CD4-positive, alpha-beta T cell (primary cell): ENCODE data around the gene CEP85L. TPM values are rescaled to one million over a fixed set of nuclear protein-coding genes. Genes with fewer than 3 reads are reported as not detected.
A peak's percentile ranks its signal among the peaks of the same experiment; 100 is the strongest.

Experiments used
- ATAC-seq: fragments of 200-7000 bp; cut with Tn5 transposase; one replicate; pipeline ENCODE4 v1.10.0; 2022; ENCODE audit warnings: mild to moderate bottlenecking; ENCODE audit not compliant: poor library complexity
- CTCF ChIA-PET: fragments of 350-600 bp; sonication (Branson Sonifier 250); formaldehyde crosslinking; loops from one replicate; lab custom pipeline; 2021; ENCODE audit warnings: antibody characterized with exemption, inconsistent platforms; lab: Charles Lee
- POLR2A ChIA-PET: fragments of 350-600 bp; sonication (Branson Sonifier 250); formaldehyde crosslinking; loops from one replicate; lab custom pipeline; 2021; ENCODE audit warnings: antibody characterized with exemption, inconsistent platforms; lab: Charles Lee
- DNase-seq, 14 experiments: peaks; one replicate each; pipeline ENCODE4 v3.0.0-alpha.2; 2013 to 2020; ENCODE audit warnings: mixed read lengths in 2 of 14
- H3K27ac ChIP-seq, 2 donors: one replicate each; pipeline versions ENCODE4 v1.5.1 to v1.7.0; 2013; ENCODE audit warnings: low read length in 2 of 2, low read depth in 1 of 2, mild to moderate bottlenecking in 1 of 2
- H3K27me3 ChIP-seq, 2 experiments: 1 replicate in 1 of 2; 2 replicates in 1 of 2; pipeline versions ENCODE4 v1.6.1 to v1.7.0; 2013; ENCODE audit warnings: low read length in 2 of 2, control low read depth in 1 of 2, mild to moderate bottlenecking in 1 of 2, moderate library complexity in 1 of 2; ENCODE audit not compliant: insufficient read depth in 2 of 2, control insufficient read depth in 1 of 2
- H3K36me3 ChIP-seq: one replicate; pipeline ENCODE4 v1.6.1; 2013; ENCODE audit warnings: low read length, control low read depth; ENCODE audit not compliant: insufficient read depth
- H3K4me1 ChIP-seq: one replicate; pipeline ENCODE4 v1.6.1; 2013; ENCODE audit warnings: low read length, control low read depth; ENCODE audit not compliant: insufficient read depth
- H3K4me3 ChIP-seq: one replicate; pipeline ENCODE4 v1.5.1; 2013; ENCODE audit warnings: mild to moderate bottlenecking, low read length, moderate library complexity
- H3K9me3 ChIP-seq, 2 experiments: 1 replicate in 1 of 2; 2 replicates in 1 of 2; pipeline versions ENCODE4 v1.6.1 to v1.7.0; 2013; ENCODE audit warnings: low read length in 2 of 2, mild to moderate bottlenecking in 2 of 2, control low read depth in 1 of 2, moderate library complexity in 1 of 2; ENCODE audit not compliant: control insufficient read depth in 1 of 2, insufficient read depth in 1 of 2
- H3K27ac Mint-ChIP-seq: one replicate; pipeline ENCODE4 v1.8.0; 2020; ENCODE audit warnings: mixed read lengths
- H3K27me3 Mint-ChIP-seq: one replicate; pipeline ENCODE4 v1.8.0; 2021; ENCODE audit warnings: mixed read lengths
- H3K36me3 Mint-ChIP-seq: one replicate; pipeline ENCODE4 v1.8.0; 2021; ENCODE audit warnings: low read depth, mixed read lengths
- H3K4me1 Mint-ChIP-seq: one replicate; pipeline ENCODE4 v1.8.0; 2021; ENCODE audit warnings: low read depth, mixed read lengths
- H3K4me3 Mint-ChIP-seq: one replicate; pipeline ENCODE4 v1.8.0; 2020; ENCODE audit warnings: mild to moderate bottlenecking, mixed read lengths
- H3K9me3 Mint-ChIP-seq: one replicate; pipeline ENCODE4 v1.8.0; 2020; ENCODE audit warnings: mixed read lengths
- intact Hi-C, 2 experiments: fragments of 100-400 bp; cut with DNase I in 1 of 2; cut with micrococcal nuclease in 1 of 2; formaldehyde crosslinking; loops; one replicate each; pipeline versions ENCODE4 v1.15.1 to v1.9.0; 2023 to 2025; cut with DNase I, micrococcal nuclease
- total RNA-seq, 174 experiments: library from RNA in 2 of 174; stranded (reverse) in 2 of 174; gene quantifications; one replicate each; pipeline ENCODE4 v1.2.3 and lab custom pipeline; 2021 to 2026
- TF ChIP-seq, protein P1 (sequence below): fragments of 200-600 bp; IDR thresholded peaks from one replicate; pipeline ENCODE4 v1.8.0; 2022; ENCODE audit warnings: antibody characterized with exemption, mild to moderate bottlenecking

CEP85L gene
- total RNA-seq, 2 experiments from 2014 or later, result 76.2 to 80.7 TPM

DNA sequence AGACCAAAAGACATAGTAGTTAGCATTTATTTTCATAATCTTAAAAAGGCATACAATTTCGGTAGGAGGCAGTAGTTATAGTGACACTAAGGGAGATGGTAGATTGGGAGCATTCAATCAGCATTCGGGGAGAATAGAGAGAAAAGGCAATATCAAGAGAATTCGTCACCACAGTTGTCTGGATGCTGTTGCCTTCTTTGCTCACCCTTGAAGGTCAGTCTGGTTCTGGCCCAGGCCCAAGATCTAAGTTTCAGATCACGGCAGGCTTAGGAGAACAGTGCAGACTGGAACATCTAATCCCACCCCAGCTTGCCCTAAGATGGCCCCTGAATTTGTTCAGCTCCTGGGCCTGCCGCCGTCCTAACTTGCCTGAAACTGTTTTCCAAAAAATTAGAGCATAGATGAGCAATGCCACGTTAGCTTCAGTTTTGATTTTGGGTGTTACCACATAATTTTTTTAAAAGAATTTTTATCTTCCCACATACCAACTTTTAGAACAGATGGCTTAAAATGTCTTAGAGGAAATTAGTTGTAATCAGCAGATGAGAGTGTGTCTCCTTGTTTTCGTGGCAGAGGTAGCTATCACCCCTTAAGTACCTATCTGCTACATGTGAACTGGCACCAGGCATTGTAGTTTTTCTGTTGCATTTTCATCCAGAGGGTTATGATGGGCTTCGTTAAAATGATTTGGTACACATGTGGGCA, 8.3 kb upstream of the CEP85L start:
- Histone ChIP-seq H3K9me3 (no peaks in the 10 kb centered on the region), H3K36me3 (peaks cover 15% of the 10 kb centered on the region), H3K4me3 (no peak overlapping the region), H3K27ac (peak overlapping the region; percentile 14 to 18), H3K27me3 (no peaks in the 10 kb centered on the region), H3K4me1 (peaks cover 39% of the 10 kb centered on the region)
- DNase-seq, result no peak
- intact Hi-C loops, result loop anchor here in 1 of 2 experiments (10.0 kb wide), 1 partner anchor 235 kb away; the partner anchor contains the start of gene ASF1A
- Mint-ChIP-seq H3K27ac (peak overlapping the region; percentile 83), H3K36me3 (peaks cover 22% of the 10 kb centered on the region), H3K4me3 (peak overlapping the region; percentile 63), H3K9me3 (no peaks in the 10 kb centered on the region), H3K27me3 (no peaks in the 10 kb centered on the region), H3K4me1 (peaks cover 75% of the 10 kb centered on the region)
- ChIA-PET CTCF (interaction anchor here (1.2 kb wide), 1 partner anchor 38 kb away, joined by 4 read pairs; no protein-coding TSS in a partner anchor), POLR2A (interaction anchor here (1.1 to 2.4 kb wide), 7 partner anchors 8 to 137 kb away, joined by 3 to 21 read pairs (median 5); partner anchors contain the start of gene CEP85L)
- no peak for ATAC-seq
- TF ChIP-seq, protein P1, sequence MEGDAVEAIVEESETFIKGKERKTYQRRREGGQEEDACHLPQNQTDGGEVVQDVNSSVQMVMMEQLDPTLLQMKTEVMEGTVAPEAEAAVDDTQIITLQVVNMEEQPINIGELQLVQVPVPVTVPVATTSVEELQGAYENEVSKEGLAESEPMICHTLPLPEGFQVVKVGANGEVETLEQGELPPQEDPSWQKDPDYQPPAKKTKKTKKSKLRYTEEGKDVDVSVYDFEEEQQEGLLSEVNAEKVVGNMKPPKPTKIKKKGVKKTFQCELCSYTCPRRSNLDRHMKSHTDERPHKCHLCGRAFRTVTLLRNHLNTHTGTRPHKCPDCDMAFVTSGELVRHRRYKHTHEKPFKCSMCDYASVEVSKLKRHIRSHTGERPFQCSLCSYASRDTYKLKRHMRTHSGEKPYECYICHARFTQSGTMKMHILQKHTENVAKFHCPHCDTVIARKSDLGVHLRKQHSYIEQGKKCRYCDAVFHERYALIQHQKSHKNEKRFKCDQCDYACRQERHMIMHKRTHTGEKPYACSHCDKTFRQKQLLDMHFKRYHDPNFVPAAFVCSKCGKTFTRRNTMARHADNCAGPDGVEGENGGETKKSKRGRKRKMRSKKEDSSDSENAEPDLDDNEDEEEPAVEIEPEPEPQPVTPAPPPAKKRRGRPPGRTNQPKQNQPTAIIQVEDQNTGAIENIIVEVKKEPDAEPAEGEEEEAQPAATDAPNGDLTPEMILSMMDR, result no peak

DNA sequence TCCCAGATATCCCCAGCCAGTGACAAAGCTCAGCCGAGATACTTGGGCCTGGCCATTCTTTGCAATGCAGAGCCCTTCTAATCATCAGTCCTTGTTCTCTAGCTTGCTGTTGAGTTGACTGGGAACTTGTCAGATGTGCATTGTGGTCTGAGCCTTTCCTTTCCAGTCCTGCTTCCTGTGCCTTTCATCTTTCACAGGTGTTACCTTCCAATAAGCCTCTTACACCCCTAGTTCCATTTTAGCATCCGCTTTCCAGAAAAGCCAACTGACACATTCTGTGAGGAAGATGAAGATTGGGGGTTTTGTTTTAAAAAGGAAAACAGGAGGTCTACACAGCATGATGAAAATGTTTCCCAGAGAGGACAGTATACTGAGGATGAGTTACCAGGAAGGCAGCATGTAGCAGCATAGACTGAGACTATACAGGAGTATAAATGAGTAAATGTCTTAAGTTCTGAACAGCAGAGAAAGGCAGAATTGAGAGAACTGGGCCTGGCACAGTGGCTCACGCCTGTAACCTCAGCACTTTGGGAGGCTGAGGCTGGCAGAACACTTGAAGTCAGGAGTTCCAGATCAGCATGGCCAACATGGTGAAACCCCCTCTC, 5.6 kb upstream of the CEP85L start:
- H3K27ac ChIP-seq, result peak overlapping the region in 1 of 2 donors; percentile 52
- TF ChIP-seq, protein P1, result no peak
- ATAC-seq, result peak; percentile 71
- DNase-seq, result peak in 6 of 14 experiments; percentile 20 to 84 (median 52)
- peaks cover 14% of the 10 kb centered on the region for H3K36me3 Mint-ChIP-seq
- POLR2A ChIA-PET, result interaction anchor here (0.7 to 3.3 kb wide), 10 partner anchors 9 to 144 kb away, joined by 3 to 29 read pairs (median 4); no protein-coding TSS in a partner anchor
- intact Hi-C loops, result loop anchor here (2.0 to 10.0 kb wide), 2 partner anchors 52 to 238 kb away; partner anchors contain the start of gene ASF1A (in 1 of the 2)
- peak overlapping the region; percentile 61 for H3K27ac Mint-ChIP-seq
- CTCF ChIA-PET, result interaction anchor here (1.0 kb wide), 1 partner anchor 52 kb away, joined by 3 read pairs; no protein-coding TSS in a partner anchor
- peaks cover 41% of the 10 kb centered on the region for H3K4me1 ChIP-seq
- peaks cover 14% of the 10 kb centered on the region for H3K36me3 ChIP-seq
- H3K4me3 ChIP-seq, result no peak overlapping the region
- H3K27me3 Mint-ChIP-seq, result no peaks in the 10 kb centered on the region
- H3K9me3 Mint-ChIP-seq, result no peaks in the 10 kb centered on the region
- H3K4me1 Mint-ChIP-seq, result peaks cover 75% of the 10 kb centered on the region
- H3K4me3 Mint-ChIP-seq, result peak overlapping the region; percentile 74
- H3K9me3 ChIP-seq, result no peaks in the 10 kb centered on the region
- H3K27me3 ChIP-seq, result no peaks in the 10 kb centered on the region

DNA sequence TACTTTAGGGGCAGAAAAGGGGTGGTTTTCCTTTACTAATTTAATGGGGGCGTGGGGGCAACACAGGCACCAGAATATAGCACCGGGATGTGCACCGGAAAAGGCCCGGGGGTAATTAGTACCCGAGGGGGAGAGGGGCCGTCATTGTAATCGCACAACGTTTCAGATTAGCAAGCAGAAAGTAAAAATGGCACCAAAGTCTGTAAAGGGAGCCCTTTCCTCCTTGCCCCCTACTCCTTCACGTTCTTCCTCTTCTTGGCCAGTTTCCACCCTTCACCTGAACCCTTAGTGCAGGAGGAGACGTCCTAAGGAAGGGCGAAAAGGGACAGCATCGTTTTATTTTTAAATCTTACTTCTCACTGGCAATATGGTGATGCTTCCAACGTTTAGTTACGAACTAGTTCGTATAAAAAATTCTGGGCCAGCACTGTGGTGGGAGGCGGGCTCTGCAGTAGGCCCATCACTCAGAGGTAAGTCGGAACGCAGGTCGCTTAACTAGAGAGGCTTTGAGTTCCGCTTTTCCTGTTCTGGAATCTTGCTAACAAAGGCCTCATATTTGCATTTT, 742 bp upstream of the CEP85L start:
- Histone ChIP-seq H3K4me3 (peak overlapping the region; percentile 82), H3K9me3 (no peaks in the 10 kb centered on the region), H3K27me3 (no peaks in the 10 kb centered on the region), H3K36me3 (no peaks in the 10 kb centered on the region), H3K27ac (peak overlapping the region; percentile 69 to 78), H3K4me1 (peaks cover 41% of the 10 kb centered on the region)
- ChIA-PET CTCF (interaction anchor here (1.4 to 1.9 kb wide), 5 partner anchors 13 to 93 kb away, joined by 3 to 7 read pairs (median 4); no protein-coding TSS in a partner anchor), POLR2A (interaction anchor here (0.6 to 3.0 kb wide), 20 partner anchors 8 to 698 kb away, joined by 3 to 64 read pairs (median 4); no protein-coding TSS in a partner anchor)
- Mint-ChIP-seq H3K27me3 (no peaks in the 10 kb centered on the region), H3K9me3 (no peaks in the 10 kb centered on the region), H3K4me3 (peak overlapping the region; percentile 91), H3K27ac (peak overlapping the region; percentile 91), H3K36me3 (peaks cover 5% of the 10 kb centered on the region), H3K4me1 (peaks cover 59% of the 10 kb centered on the region)
- DNase-seq, result peak in 1 of 14 experiments; percentile 11
- TF ChIP-seq, protein P1, result no peak
- ATAC-seq, result no peak
- intact Hi-C loops, result loop anchor here (5.0 to 10.0 kb wide), 4 partner anchors 125 to 243 kb away; partner anchors contain the start of gene ASF1A (in 2 of the 2)
